ENCODE results near the gene RICTOR.

Gene RICTOR

GRCh38 chr5:38911933-38912332, 162.3 kb downstream of the RICTOR start (continued):
- no peak for TF ChIP-seq ZNF280C (tag by site-specific recombination; IDR thresholded peaks at IDR 0.05)
- TF ChIP-seq, protein P1, sequence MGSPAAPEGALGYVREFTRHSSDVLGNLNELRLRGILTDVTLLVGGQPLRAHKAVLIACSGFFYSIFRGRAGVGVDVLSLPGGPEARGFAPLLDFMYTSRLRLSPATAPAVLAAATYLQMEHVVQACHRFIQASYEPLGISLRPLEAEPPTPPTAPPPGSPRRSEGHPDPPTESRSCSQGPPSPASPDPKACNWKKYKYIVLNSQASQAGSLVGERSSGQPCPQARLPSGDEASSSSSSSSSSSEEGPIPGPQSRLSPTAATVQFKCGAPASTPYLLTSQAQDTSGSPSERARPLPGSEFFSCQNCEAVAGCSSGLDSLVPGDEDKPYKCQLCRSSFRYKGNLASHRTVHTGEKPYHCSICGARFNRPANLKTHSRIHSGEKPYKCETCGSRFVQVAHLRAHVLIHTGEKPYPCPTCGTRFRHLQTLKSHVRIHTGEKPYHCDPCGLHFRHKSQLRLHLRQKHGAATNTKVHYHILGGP (tag by site-specific recombination; IDR thresholded peaks at IDR 0.05), result no peak
- TF ChIP-seq, protein P2, sequence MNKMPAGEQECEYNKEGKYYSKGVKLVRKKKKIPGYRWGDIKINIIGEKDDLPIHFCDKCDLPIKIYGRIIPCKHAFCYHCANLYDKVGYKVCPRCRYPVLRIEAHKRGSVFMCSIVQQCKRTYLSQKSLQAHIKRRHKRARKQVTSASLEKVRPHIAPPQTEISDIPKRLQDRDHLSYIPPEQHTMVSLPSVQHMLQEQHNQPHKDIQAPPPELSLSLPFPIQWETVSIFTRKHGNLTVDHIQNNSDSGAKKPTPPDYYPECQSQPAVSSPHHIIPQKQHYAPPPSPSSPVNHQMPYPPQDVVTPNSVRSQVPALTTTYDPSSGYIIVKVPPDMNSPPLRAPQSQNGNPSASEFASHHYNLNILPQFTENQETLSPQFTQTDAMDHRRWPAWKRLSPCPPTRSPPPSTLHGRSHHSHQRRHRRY (tag by site-specific recombination; IDR thresholded peaks at IDR 0.05), result no peak

GRCh38 chr5:38906503-38906902, 167.7 kb downstream of the RICTOR start:
- no peaks in the 10 kb centered on the region; a peak in 1 of 3 replicates for H3K36me3 ChIP-seq (ENCODE audit: control insufficient read depth in 2 of 2, insufficient read depth in 1 of 2, low read length in 2 of 2)
- H3K4me3 ChIP-seq (ENCODE audit: low read depth, low read length), result no peak overlapping the region
- ChIA-PET POLR2A (no interaction called here), CTCF (no interaction called here)
- no peak overlapping the region for H3K27ac ChIP-seq (ENCODE audit: extremely low read depth, low read depth, low read length)
- H3K9me3 ChIP-seq (ENCODE audit: control insufficient read depth, insufficient read depth, low read depth, low read length), result no peaks in the 10 kb centered on the region; the same call in 1 of the 2 replicates
- TF ChIP-seq ZNF629 (tag by site-specific recombination; IDR thresholded peaks at IDR 0.05) (no peak), ZNF776 (tag by site-specific recombination; IDR thresholded peaks at IDR 0.05; ENCODE audit: borderline replicate concordance) (no peak), HOXA7 (CRISPR knock-in tag; IDR thresholded peaks at IDR 0.05; ENCODE audit: borderline replicate concordance) (no peak), ZNF624 (tag by site-specific recombination; IDR thresholded peaks at IDR 0.05) (no peak)
- TF ChIP-seq, protein P3, sequence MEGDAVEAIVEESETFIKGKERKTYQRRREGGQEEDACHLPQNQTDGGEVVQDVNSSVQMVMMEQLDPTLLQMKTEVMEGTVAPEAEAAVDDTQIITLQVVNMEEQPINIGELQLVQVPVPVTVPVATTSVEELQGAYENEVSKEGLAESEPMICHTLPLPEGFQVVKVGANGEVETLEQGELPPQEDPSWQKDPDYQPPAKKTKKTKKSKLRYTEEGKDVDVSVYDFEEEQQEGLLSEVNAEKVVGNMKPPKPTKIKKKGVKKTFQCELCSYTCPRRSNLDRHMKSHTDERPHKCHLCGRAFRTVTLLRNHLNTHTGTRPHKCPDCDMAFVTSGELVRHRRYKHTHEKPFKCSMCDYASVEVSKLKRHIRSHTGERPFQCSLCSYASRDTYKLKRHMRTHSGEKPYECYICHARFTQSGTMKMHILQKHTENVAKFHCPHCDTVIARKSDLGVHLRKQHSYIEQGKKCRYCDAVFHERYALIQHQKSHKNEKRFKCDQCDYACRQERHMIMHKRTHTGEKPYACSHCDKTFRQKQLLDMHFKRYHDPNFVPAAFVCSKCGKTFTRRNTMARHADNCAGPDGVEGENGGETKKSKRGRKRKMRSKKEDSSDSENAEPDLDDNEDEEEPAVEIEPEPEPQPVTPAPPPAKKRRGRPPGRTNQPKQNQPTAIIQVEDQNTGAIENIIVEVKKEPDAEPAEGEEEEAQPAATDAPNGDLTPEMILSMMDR (tag by site-specific recombination; IDR thresholded peaks at IDR 0.05), result no peak
- TF ChIP-seq, protein P4, sequence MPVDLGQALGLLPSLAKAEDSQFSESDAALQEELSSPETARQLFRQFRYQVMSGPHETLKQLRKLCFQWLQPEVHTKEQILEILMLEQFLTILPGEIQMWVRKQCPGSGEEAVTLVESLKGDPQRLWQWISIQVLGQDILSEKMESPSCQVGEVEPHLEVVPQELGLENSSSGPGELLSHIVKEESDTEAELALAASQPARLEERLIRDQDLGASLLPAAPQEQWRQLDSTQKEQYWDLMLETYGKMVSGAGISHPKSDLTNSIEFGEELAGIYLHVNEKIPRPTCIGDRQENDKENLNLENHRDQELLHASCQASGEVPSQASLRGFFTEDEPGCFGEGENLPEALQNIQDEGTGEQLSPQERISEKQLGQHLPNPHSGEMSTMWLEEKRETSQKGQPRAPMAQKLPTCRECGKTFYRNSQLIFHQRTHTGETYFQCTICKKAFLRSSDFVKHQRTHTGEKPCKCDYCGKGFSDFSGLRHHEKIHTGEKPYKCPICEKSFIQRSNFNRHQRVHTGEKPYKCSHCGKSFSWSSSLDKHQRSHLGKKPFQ (tag by site-specific recombination; IDR thresholded peaks at IDR 0.05), result no peak
- H3K4me1 ChIP-seq (ENCODE audit: control insufficient read depth, insufficient read depth, low read length), result no peaks in the 10 kb centered on the region

DNA sequence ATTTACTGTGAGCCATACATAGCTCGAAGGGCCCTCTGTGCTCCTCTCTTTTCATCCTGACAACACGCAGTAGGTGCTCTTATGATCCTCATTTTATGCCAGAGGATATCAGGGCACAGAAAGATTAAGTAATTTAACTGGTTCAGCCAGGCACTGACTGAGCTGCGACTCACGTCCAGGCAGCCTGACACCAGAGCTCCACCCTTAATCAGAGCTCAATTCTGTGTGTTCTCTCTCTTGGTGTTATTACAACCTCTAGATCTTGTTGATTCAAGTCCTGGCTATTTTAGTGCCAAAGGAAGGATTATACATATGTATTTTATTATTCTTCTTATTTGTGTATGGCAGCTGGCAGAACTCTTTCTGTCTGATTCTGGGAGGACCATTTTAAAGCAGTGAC, 168.7 kb downstream of the RICTOR start:
- no peak overlapping the region for H3K27ac ChIP-seq (ENCODE audit: extremely low read depth, low read depth, low read length)
- no peaks in the 10 kb centered on the region; the same call in 1 of the 2 replicates for H3K9me3 ChIP-seq (ENCODE audit: control insufficient read depth, insufficient read depth, low read depth, low read length)
- CTCF ChIA-PET, result no interaction called here
- no peak overlapping the region for H3K4me3 ChIP-seq (ENCODE audit: low read depth, low read length)
- H3K4me1 ChIP-seq (ENCODE audit: control insufficient read depth, insufficient read depth, low read length), result no peaks in the 10 kb centered on the region
- TF ChIP-seq, protein P5, sequence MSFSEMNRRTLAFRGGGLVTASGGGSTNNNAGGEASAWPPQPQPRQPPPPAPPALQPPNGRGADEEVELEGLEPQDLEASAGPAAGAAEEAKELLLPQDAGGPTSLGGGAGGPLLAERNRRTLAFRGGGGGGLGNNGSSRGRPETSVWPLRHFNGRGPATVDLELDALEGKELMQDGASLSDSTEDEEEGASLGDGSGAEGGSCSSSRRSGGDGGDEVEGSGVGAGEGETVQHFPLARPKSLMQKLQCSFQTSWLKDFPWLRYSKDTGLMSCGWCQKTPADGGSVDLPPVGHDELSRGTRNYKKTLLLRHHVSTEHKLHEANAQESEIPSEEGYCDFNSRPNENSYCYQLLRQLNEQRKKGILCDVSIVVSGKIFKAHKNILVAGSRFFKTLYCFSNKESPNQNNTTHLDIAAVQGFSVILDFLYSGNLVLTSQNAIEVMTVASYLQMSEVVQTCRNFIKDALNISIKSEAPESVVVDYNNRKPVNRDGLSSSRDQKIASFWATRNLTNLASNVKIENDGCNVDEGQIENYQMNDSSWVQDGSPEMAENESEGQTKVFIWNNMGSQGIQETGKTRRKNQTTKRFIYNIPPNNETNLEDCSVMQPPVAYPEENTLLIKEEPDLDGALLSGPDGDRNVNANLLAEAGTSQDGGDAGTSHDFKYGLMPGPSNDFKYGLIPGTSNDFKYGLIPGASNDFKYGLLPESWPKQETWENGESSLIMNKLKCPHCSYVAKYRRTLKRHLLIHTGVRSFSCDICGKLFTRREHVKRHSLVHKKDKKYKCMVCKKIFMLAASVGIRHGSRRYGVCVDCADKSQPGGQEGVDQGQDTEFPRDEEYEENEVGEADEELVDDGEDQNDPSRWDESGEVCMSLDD (tag by site-specific recombination; IDR thresholded peaks at IDR 0.05), result no peak
- no peak for TF ChIP-seq ZNF670 (tag by site-specific recombination; IDR thresholded peaks at IDR 0.05; ENCODE audit: low read depth)
- no peak for TF ChIP-seq KLF10 (tag by site-specific recombination; IDR thresholded peaks at IDR 0.05)
- TF ChIP-seq ZNF791 (tag by site-specific recombination; IDR thresholded peaks at IDR 0.05), result no peak
- TF ChIP-seq SALL2 (tag by site-specific recombination; IDR thresholded peaks at IDR 0.05; ENCODE audit: borderline replicate concordance), result no peak
- no peak for TF ChIP-seq ZNF169 (tag by site-specific recombination; IDR thresholded peaks at IDR 0.05)
- TF ChIP-seq ZNF529 (tag by site-specific recombination; IDR thresholded peaks at IDR 0.05; ENCODE audit: insufficient replicate concordance), result no peak
- TF ChIP-seq ZNF707 (tag by site-specific recombination; IDR thresholded peaks at IDR 0.05), result no peak
- no peak for TF ChIP-seq ZNF391 (tag by site-specific recombination; IDR thresholded peaks at IDR 0.05; ENCODE audit: borderline replicate concordance, low read depth)
- no peak for TF ChIP-seq ZNF10 (tag by site-specific recombination; IDR thresholded peaks at IDR 0.05)
- TF ChIP-seq ZNF155 (tag by site-specific recombination; IDR thresholded peaks at IDR 0.05), result no peak
- H3K36me3 ChIP-seq (ENCODE audit: control insufficient read depth in 2 of 2, insufficient read depth in 1 of 2, low read length in 2 of 2), result no peaks in the 10 kb centered on the region; a peak in 1 of 3 replicates
- POLR2A ChIA-PET, result no interaction called here
